Measurements from ENCODE around the gene SPEF2.

Gene SPEF2

GRCh38 chr5:35778259-35778769 lies 160.7 kb downstream of the SPEF2 start (continued):
- TF ChIP-seq ZNF518A (tag by site-specific recombination; conservative IDR thresholded peaks at IDR 0.05; ENCODE audit: low read depth) (no peak), ZNF146 (tag by site-specific recombination; IDR thresholded peaks at IDR 0.05) (no peak), ZNF19 (tag by site-specific recombination; IDR thresholded peaks at IDR 0.05; ENCODE audit: low read depth) (no peak), ZNF626 (tag by site-specific recombination; IDR thresholded peaks at IDR 0.05) (no peak), ZNF555 (tag by site-specific recombination; conservative IDR thresholded peaks at IDR 0.05) (no peak), ZNF747 (tag by site-specific recombination; IDR thresholded peaks at IDR 0.05) (no peak), ZNF510 (tag by site-specific recombination; IDR thresholded peaks at IDR 0.05; ENCODE audit: insufficient replicate concordance) (no peak), ZNF571 (tag by site-specific recombination; IDR thresholded peaks at IDR 0.05) (no peak)

GRCh38 chr5:35780236-35780635 lies 162.6 kb downstream of the SPEF2 start:
- CTCF ChIA-PET, result interaction anchor here (0.6 to 8.2 kb wide), 5 partner anchors 20 to 1359 kb away, joined by 3 to 147 read pairs (median 4); no protein-coding TSS in a partner anchor
- TF ChIP-seq PBX3 (CRISPR knock-in tag; IDR thresholded peaks at IDR 0.05) (no peak), ZBTB7A (tag by site-specific recombination; IDR thresholded peaks at IDR 0.05; ENCODE audit: low read depth) (no peak), ZNF513 (tag by site-specific recombination; IDR thresholded peaks at IDR 0.05) (no peak), ZNF398 (tag by site-specific recombination; IDR thresholded peaks at IDR 0.05) (no peak), ZNF449 (tag by site-specific recombination; IDR thresholded peaks at IDR 0.05) (no peak), SETDB1 (IDR thresholded peaks at IDR 0.05; ENCODE audit: insufficient read length, low read length) (no peak), ZNF335 (tag by site-specific recombination; conservative IDR thresholded peaks at IDR 0.05) (no peak), KLF1 (tag by site-specific recombination; IDR thresholded peaks at IDR 0.05) (no peak), ZNF404 (tag by site-specific recombination; IDR thresholded peaks at IDR 0.05) (no peak), ZNF600 (tag by site-specific recombination; IDR thresholded peaks at IDR 0.05) (no peak), ZNF175 (tag by site-specific recombination; IDR thresholded peaks at IDR 0.05) (no peak), ZNF23 (tag by site-specific recombination; IDR thresholded peaks at IDR 0.05; ENCODE audit: borderline replicate concordance) (no peak), ZNF529 (tag by site-specific recombination; IDR thresholded peaks at IDR 0.05; ENCODE audit: insufficient replicate concordance) (no peak), ZNF501 (tag by site-specific recombination; IDR thresholded peaks at IDR 0.05) (no peak)
- Histone ChIP-seq H3K9me3 (ENCODE audit: control insufficient read depth, insufficient read depth, low read depth, low read length) (no peaks in the 10 kb centered on the region), H3K4me3 (ENCODE audit: low read depth, low read length) (no peak overlapping the region), H3K36me3 (ENCODE audit: control insufficient read depth in 2 of 2, insufficient read depth in 1 of 2, low read length in 2 of 2) (no peaks in the 10 kb centered on the region), H3K4me1 (ENCODE audit: control insufficient read depth, insufficient read depth, low read length) (no peaks in the 10 kb centered on the region), H3K27ac (ENCODE audit: extremely low read depth, low read depth, low read length) (no peak overlapping the region)
- POLR2A ChIA-PET, result no interaction called here

All from HEK293 (cell line).